HepG2 (cell line): ENCODE results near the gene AGRN. TPM values are rescaled to one million over a fixed set of nuclear protein-coding genes. Genes with fewer than 3 reads are reported as not detected.

Experiments used
- ATM ChIP-seq: fragments of 450-650 bp; IDR thresholded peaks from 2 replicates; pipeline ENCODE4 v1.7.1; 2017; ENCODE audit warnings: mild to moderate bottlenecking, borderline replicate concordance
- CCDC6 ChIP-seq: sonication (generic); formaldehyde crosslinking; IDR thresholded peaks from 2 replicates; pipeline ENCODE4 v1.8.1; 2022; ENCODE audit warnings: mild to moderate bottlenecking, missing genetic modification reagents, moderate library complexity
- CREB1 ChIP-seq, 2 experiments: fragments of 450-650 bp in 1 of 2; IDR thresholded peaks; 2 replicates each; pipeline ENCODE4 v1.6.1; 2016 to 2017; ENCODE audit warnings: control low read depth in 1 of 2, mild to moderate bottlenecking in 1 of 2, missing compliant biosample characterization in 1 of 2, missing genetic modification characterization in 1 of 2
- HDAC2 ChIP-seq: sonication (generic); formaldehyde crosslinking; IDR thresholded peaks from 2 replicates; pipeline ENCODE4 v1.4.0; 2020; ENCODE audit warnings: missing genetic modification reagents
- HOMEZ ChIP-seq: IDR thresholded peaks from 2 replicates; pipeline ENCODE4 v1.6.1; 2016; ENCODE audit warnings: low read depth
- ISX ChIP-seq: sonication (generic); formaldehyde crosslinking; conservative IDR thresholded peaks from 2 replicates; pipeline ENCODE4 v1.5.0; 2020; ENCODE audit warnings: missing genetic modification reagents
- KDM1A ChIP-seq: IDR thresholded peaks from 2 replicates; pipeline ENCODE4 v1.6.1; 2016; ENCODE audit warnings: missing compliant biosample characterization
- KDM3A ChIP-seq: IDR thresholded peaks from 2 replicates; pipeline ENCODE4 v1.6.1; 2018; ENCODE audit warnings: low read depth, missing compliant biosample characterization
- KDM6A ChIP-seq: IDR thresholded peaks from 2 replicates; pipeline ENCODE4 v1.6.1; 2016; ENCODE audit warnings: low read depth
- MZF1 ChIP-seq: sonication (generic); formaldehyde crosslinking; IDR thresholded peaks from 2 replicates; pipeline ENCODE4 v1.8.1; 2023; ENCODE audit warnings: mild to moderate bottlenecking, missing genetic modification reagents, borderline replicate concordance
- PLRG1 ChIP-seq: fragments of 450-650 bp; conservative IDR thresholded peaks from 2 replicates; pipeline ENCODE4 v1.6.1; 2016
- POLR2A ChIP-seq, 2 experiments: IDR thresholded peaks; 2 replicates each; pipeline ENCODE4 v1.6.1; 2011; ENCODE audit warnings: low read depth in 2 of 2, low read length in 2 of 2, mild to moderate bottlenecking in 1 of 2, moderate library complexity in 1 of 2; ENCODE audit not compliant: insufficient read depth in 1 of 2
- SRSF4 ChIP-seq: fragments of 200-400 bp; formaldehyde crosslinking; IDR thresholded peaks from one replicate; pipeline ENCODE4 v1.6.1; 2018; ENCODE audit warnings: mild to moderate bottlenecking, low read depth, low read length, moderate library complexity; ENCODE audit not compliant: poor library complexity, severe bottlenecking
- TCF7 ChIP-seq: sonication (generic); IDR thresholded peaks from 2 replicates; pipeline ENCODE4 v1.6.1; 2016; ENCODE audit warnings: antibody characterized with exemption, low read depth
- ZBTB40 ChIP-seq, 2 experiments: fragments of 450-650 bp in 1 of 2; sonication (generic) in 1 of 2; formaldehyde crosslinking in 1 of 2; IDR thresholded peaks; 2 replicates each; pipeline versions ENCODE4 v1.6.1 to v1.8.0; 2016 to 2022; ENCODE audit warnings: antibody characterized with exemption in 1 of 2, mild to moderate bottlenecking in 1 of 2, missing genetic modification reagents in 1 of 2
- ZGPAT ChIP-seq: IDR thresholded peaks from 2 replicates; pipeline ENCODE4 v1.6.1; 2016; ENCODE audit warnings: mild to moderate bottlenecking
- ZNF253 ChIP-seq: sonication (generic); formaldehyde crosslinking; IDR thresholded peaks from 2 replicates; pipeline ENCODE4 v1.8.0; 2022; ENCODE audit warnings: mild to moderate bottlenecking, missing genetic modification reagents, borderline replicate concordance
- ZNF572 ChIP-seq: sonication (generic); formaldehyde crosslinking; IDR thresholded peaks from 2 replicates; pipeline ENCODE4 v1.5.1; 2020; ENCODE audit warnings: mild to moderate bottlenecking, missing genetic modification reagents
- ZNF7 ChIP-seq: IDR thresholded peaks from 2 replicates; pipeline ENCODE4 v1.6.1; 2016; ENCODE audit warnings: missing biosample characterization, missing genetic modification reagents
- polyA plus RNA-seq, 8 experiments: library from polyadenylated mRNA; depleted of rRNA in 3 of 8; stranded (reverse) in 7 of 8; unstranded in 1 of 8; fragments of >200 nt; fragmentation: Illumina TruSeq in 4 of 8; extraction: Trizol in 4 of 8; gene quantifications; 2 replicates each; pipeline versions ENCODE4 v1.2.1 to v1.2.3, GENCODE V29; 2011 to 2016; ENCODE audit warnings: low read depth in 4 of 8, missing spikeins in 1 of 8, mixed read lengths in 1 of 8; ENCODE audit not compliant: insufficient read depth in 1 of 8
- total RNA-seq, 5 experiments: library from RNA; depleted of rRNA; stranded (reverse); fragments of >200 nt; fragmentation: Illumina TruSeq; extraction: Trizol; gene quantifications; 2 replicates each; pipeline ENCODE4 v1.2.3, GENCODE V29; 2016; ENCODE audit warnings: low read depth in 1 of 5

Gene AGRN
- total and polyA plus RNA-seq, 2 of the 13 experiments (the other 11 are each of a cell fraction or from before 2014, with no cell fraction given) = 29.8 to 65.2 TPM

- TF ChIP-seq SRSF4 (no peak), ZNF7 (CRISPR knock-in tag) (no peak), HOMEZ (CRISPR knock-in tag) (no peak), PLRG1 (no peak), CCDC6 (CRISPR knock-in tag) (no peak), ZNF253 (CRISPR knock-in tag) (0 out of 2 replicates have a peak, but pooled peaks have one; percentile 32), CREB1 (IDR thresholded peaks at IDR 0.05) (no peak), CREB1 (CRISPR knock-in tag; IDR thresholded peaks at IDR 0.05) (no peak), ISX (no peak), KDM1A (CRISPR knock-in tag) (no peak), MZF1 (CRISPR knock-in tag) (no peak), HDAC2 (CRISPR knock-in tag) (no peak), ZNF572 (CRISPR knock-in tag) (0 out of 2 replicates have a peak, but pooled peaks have one; percentile 34), POLR2A (IDR thresholded peaks at IDR 0.05; ENCODE audit: insufficient read depth in 1 of 2, low read depth in 2 of 2, low read length in 2 of 2) (no peak), KDM3A (CRISPR knock-in tag) (0 out of 2 replicates have a peak, but pooled peaks have one; percentile 14), TCF7 (no peak), KDM6A (CRISPR knock-in tag) (no peak), ZBTB40 (IDR thresholded peaks at IDR 0.05) (no peak), ZBTB40 (CRISPR knock-in tag; IDR thresholded peaks at IDR 0.05) (no peak), ZGPAT (CRISPR knock-in tag) (no peak), ATM (no peak)
Measured at GRCh38 chr1:998995-999724, 20.8 kb upstream of the AGRN start (continued).
